IMR-90 (cell line): ENCODE measurements around the gene ZNFX1. TPM values are rescaled to one million over a fixed set of nuclear protein-coding genes. Genes with fewer than 3 reads are reported as not detected.

Experiments
- ATAC-seq: fragments of 200-7000 bp; cut with Tn5 transposase; 2 replicates; pipeline ENCODE4 v1.9.1; 2020; ENCODE audit warnings: low read depth, mild to moderate bottlenecking, moderate library complexity
- BruUV-seq: library from RNA; stranded (reverse); fragments of 400-500 nt; replicated peaks from 2 replicates; lab custom pipeline; 2021; lab: Mats Ljungman, UMichigan
- CTCF ChIA-PET: fragments of 300-600 bp; formaldehyde crosslinking; extraction: SDS; loops from one replicate; lab custom pipeline; 2021; ENCODE audit warnings: antibody characterized with exemption; lab: Yijun Ruan, JAX
- POLR2A ChIA-PET: fragments of 300-600 bp; sonication (Branson Sonifier 250); formaldehyde crosslinking; loops from one replicate; lab custom pipeline; 2022; ENCODE audit warnings: antibody characterized with exemption; ENCODE audit not compliant: unreplicated experiment; lab: Charles Lee
- DNase-seq: peaks from one replicate; pipeline ENCODE4 v3.0.0; 2013
- H2AFZ ChIP-seq: replicated peaks from 2 replicates; pipeline ENCODE3; 2013; ENCODE audit warnings: low read length, mild to moderate bottlenecking; ENCODE audit not compliant: poor library complexity
- H2AK5ac ChIP-seq: 2 replicates; pipeline ENCODE4 v1.6.1; 2013; ENCODE audit warnings: low read depth, low read length, inconsistent platforms
- H2AK9ac ChIP-seq: replicated peaks from 2 replicates; pipeline ENCODE3; 2013; ENCODE audit warnings: mild to moderate bottlenecking, low read depth, low read length, moderate library complexity; ENCODE audit not compliant: poor library complexity
- H2BK120ac ChIP-seq: 2 replicates; pipeline ENCODE4 v1.6.1; 2013; ENCODE audit warnings: low read depth, low read length, inconsistent platforms
- H2BK15ac ChIP-seq: 3 replicates; pipeline ENCODE4 v1.6.1; 2013; ENCODE audit warnings: low read depth, low read length, inconsistent platforms
- H2BK20ac ChIP-seq: 2 replicates; pipeline ENCODE4 v1.6.1; 2013; ENCODE audit warnings: low read depth, mild to moderate bottlenecking, inconsistent platforms, low read length, moderate library complexity
- H2BK5ac ChIP-seq: 2 replicates; pipeline ENCODE4 v1.6.1; 2013; ENCODE audit warnings: mild to moderate bottlenecking, low read depth, low read length, inconsistent platforms; ENCODE audit not compliant: poor library complexity, severe bottlenecking
- H3K14ac ChIP-seq: replicated peaks from 2 replicates; pipeline ENCODE4 v1.6.1; 2013; ENCODE audit warnings: low read depth, low read length, inconsistent platforms
- H3K18ac ChIP-seq: 2 replicates; pipeline ENCODE4 v1.6.1; 2013; ENCODE audit warnings: low read depth, low read length, control low read depth
- H3K23ac ChIP-seq: 2 replicates; pipeline ENCODE4 v1.6.1; 2013; ENCODE audit warnings: low read depth, low read length, inconsistent platforms
- H3K27ac ChIP-seq: 2 replicates; pipeline ENCODE4 v1.5.1; 2013; ENCODE audit warnings: mild to moderate bottlenecking, control low read depth, low read length; ENCODE audit not compliant: insufficient read depth
- H3K27me3 ChIP-seq: 2 replicates; pipeline ENCODE4 v1.6.1; 2013; ENCODE audit warnings: low read length; ENCODE audit not compliant: control insufficient read depth, insufficient read depth
- H3K36me3 ChIP-seq: 2 replicates; pipeline ENCODE4 v1.6.1; 2013; ENCODE audit warnings: low read length, mixed read lengths; ENCODE audit not compliant: control insufficient read depth, insufficient read depth
- H3K4ac ChIP-seq: 2 replicates; pipeline ENCODE4 v1.6.1; 2013; ENCODE audit warnings: low read depth, low read length, inconsistent platforms
- H3K4me1 ChIP-seq: 2 replicates; pipeline ENCODE4 v1.6.1; 2013; ENCODE audit warnings: low read length, mixed read lengths; ENCODE audit not compliant: control insufficient read depth, insufficient read depth
- H3K4me2 ChIP-seq: 2 replicates; pipeline ENCODE4 v1.6.1; 2013; ENCODE audit warnings: low read depth, mild to moderate bottlenecking, control low read depth, low read length, moderate library complexity
- H3K4me3 ChIP-seq: 2 replicates; pipeline ENCODE4 v1.5.1; 2013; ENCODE audit warnings: low read depth, mild to moderate bottlenecking, control low read depth, low read length, moderate library complexity; ENCODE audit not compliant: insufficient read depth
- H3K56ac ChIP-seq: 2 replicates; pipeline ENCODE4 v1.6.1; 2013; ENCODE audit warnings: low read length, inconsistent platforms; ENCODE audit not compliant: insufficient read depth; ENCODE audit errors: extremely low read depth
- H3K79me1 ChIP-seq, 2 experiments: 2 replicates each; pipeline ENCODE4 v1.6.1; 2013; ENCODE audit warnings: low read length in 2 of 2, inconsistent platforms in 1 of 2, low read depth in 1 of 2
- H3K9ac ChIP-seq: 2 replicates; pipeline ENCODE4 v1.6.1; 2013; ENCODE audit warnings: low read depth, low read length, control low read depth
- H3K9me1 ChIP-seq: 2 replicates; pipeline ENCODE4 v1.6.1; 2013; ENCODE audit warnings: low read length, inconsistent platforms; ENCODE audit not compliant: insufficient read depth
- H3K9me3 ChIP-seq: 2 replicates; pipeline ENCODE4 v1.6.1; 2013; ENCODE audit warnings: low read length; ENCODE audit not compliant: control insufficient read depth, insufficient read depth
- H4K20me1 ChIP-seq: 2 replicates; pipeline ENCODE4 v1.6.1; 2013; ENCODE audit warnings: low read length, inconsistent platforms; ENCODE audit not compliant: insufficient read depth
- H4K5ac ChIP-seq: 2 replicates; pipeline ENCODE4 v1.6.1; 2013; ENCODE audit warnings: mild to moderate bottlenecking, low read depth, low read length, control low read depth
- H4K8ac ChIP-seq, 2 experiments: 2 replicates each; pipeline ENCODE4 v1.6.1; 2013; ENCODE audit warnings: low read depth in 2 of 2, low read length in 2 of 2, control low read depth in 1 of 2, inconsistent platforms in 1 of 2
- H4K91ac ChIP-seq: 2 replicates; pipeline ENCODE4 v1.6.1; 2013; ENCODE audit warnings: low read depth, low read length, inconsistent platforms; ENCODE audit not compliant: insufficient read depth
- BHLHE40 ChIP-seq: fragments of 150-350 bp; IDR thresholded peaks from 2 replicates; pipeline ENCODE4 v1.6.1; 2016; ENCODE audit warnings: mild to moderate bottlenecking, low read depth, low read length
- CEBPB ChIP-seq: IDR thresholded peaks from 2 replicates; pipeline ENCODE4 v1.6.1; 2012; ENCODE audit warnings: low read depth, low read length, improper control_type of control experiment
- FOS ChIP-seq: fragments of 150-350 bp; IDR thresholded peaks from 2 replicates; pipeline ENCODE4 v1.6.1; 2016; ENCODE audit warnings: low read depth, low read length
- MAZ ChIP-seq: IDR thresholded peaks from 2 replicates; pipeline ENCODE4 v1.6.1; 2012; ENCODE audit warnings: low read depth, mild to moderate bottlenecking, low read length, improper control_type of control experiment, moderate library complexity, borderline replicate concordance
- NFE2L2 ChIP-seq: fragments of 150-350 bp; IDR thresholded peaks from 2 replicates; pipeline ENCODE4 v1.6.1; 2016; ENCODE audit warnings: low read depth, mild to moderate bottlenecking, low read length
- RCOR1 ChIP-seq: IDR thresholded peaks from 2 replicates; pipeline ENCODE4 v1.6.1; 2012; ENCODE audit warnings: mild to moderate bottlenecking, low read length, improper control_type of control experiment; ENCODE audit not compliant: insufficient replicate concordance
- RFX5 ChIP-seq: IDR thresholded peaks from 2 replicates; pipeline ENCODE4 v1.8.0; 2012; ENCODE audit warnings: low read depth, mild to moderate bottlenecking, low read length, moderate library complexity
- SMC3 ChIP-seq: fragments of 150-350 bp; IDR thresholded peaks from 2 replicates; pipeline ENCODE4 v1.6.1; 2016; ENCODE audit warnings: low read depth, mild to moderate bottlenecking, antibody characterized with exemption, low read length, moderate library complexity
- WGBS, 2 experiments: methylation state at CpG; one replicate each; pipeline versions ENCODE4 v1.1.5 to v1.1.7; 2013; ENCODE audit warnings: missing lambda C conversion rate in 2 of 2; ENCODE audit not compliant: insufficient read length in 1 of 2; ENCODE audit errors: extremely low coverage in 2 of 2; 5-methylcytosine and 5-hydroxymethylcytosine counted together
- dilution Hi-C: fragments of 300-500 bp; cut with HindIII; formaldehyde crosslinking; loops from one replicate; pipeline ENCODE4 v1.14.3; 2018; ENCODE audit warnings: low sequenced_read_pairs; ENCODE audit not compliant: unreplicated experiment
- in situ Hi-C: fragments of 300-500 bp; cut with MboI; formaldehyde crosslinking; loops from 3 replicates; pipeline ENCODE4 v1.14.3; 2019; ENCODE audit warnings: low sequenced_read_pairs, inconsistent platforms, mixed read lengths
- intact Hi-C: fragments of 100-400 bp; cut with micrococcal nuclease; formaldehyde crosslinking; loops from 2 replicates; pipeline ENCODE4 v1.10.0; 2022
- polyA plus RNA-seq, 3 experiments: library from polyadenylated mRNA; depleted of rRNA; stranded (reverse); fragments of >200 nt; gene quantifications; 2 replicates each; pipeline ENCODE4 v1.2.3, GENCODE V29; 2012; ENCODE audit warnings: low replicate concordance in 1 of 3
- total RNA-seq: library from RNA; depleted of rRNA; stranded (reverse); fragments of >200 nt; gene quantifications from 2 replicates; pipeline ENCODE4 v1.2.3, GENCODE V29; 2012
- TF ChIP-seq, protein P1 (sequence below): fragments of 150-350 bp; IDR thresholded peaks from 2 replicates; pipeline ENCODE4 v1.6.1; 2016; ENCODE audit warnings: low read depth, mild to moderate bottlenecking, low read length, moderate library complexity, borderline replicate concordance
- TF ChIP-seq, protein P2 (sequence below): conservative IDR thresholded peaks from 2 replicates; pipeline ENCODE4 v1.5.1; 2012; ENCODE audit warnings: mild to moderate bottlenecking, low read depth, low read length, improper control_type of control experiment

Gene ZNFX1
- total and polyA plus RNA-seq, 2 of the 4 experiments (the other 2 are of a cell fraction) = 10.9 to 60.9 TPM

DNA sequence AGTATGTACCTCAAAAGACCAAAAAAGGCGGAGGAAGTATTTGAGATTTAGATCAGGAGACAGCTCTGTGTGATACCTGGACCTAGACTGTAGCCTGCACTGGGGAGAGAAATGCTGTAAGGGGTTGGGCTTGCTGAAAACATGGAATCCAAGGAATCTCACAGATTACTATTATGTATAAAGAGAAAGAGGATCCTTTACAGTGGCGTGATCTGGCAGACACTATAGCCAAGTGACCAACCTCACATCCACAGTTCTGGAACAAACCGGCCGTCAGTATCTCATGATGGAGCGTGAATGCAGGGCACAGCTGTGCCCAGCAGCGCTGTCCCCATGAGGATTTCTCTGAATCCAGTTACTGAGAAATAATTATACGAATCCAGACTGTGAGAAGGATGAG lies 46.4 kb downstream of the ZNFX1 start:
- no peak overlapping the region for H2AFZ ChIP-seq
- no peak overlapping the region for H2BK5ac ChIP-seq
- H3K4me2 ChIP-seq = no peak overlapping the region
- WGBS, 2 experiments = no CpG with 5 or more reads among the region's 7 CpGs
- H2AK9ac ChIP-seq = no peak overlapping the region
- ChIA-PET CTCF (no interaction called here), POLR2A (interaction anchor here (0.5 to 0.6 kb wide), 2 partner anchors 8 to 10 kb away, joined by 3 read pairs; no protein-coding TSS in a partner anchor)
- no peak overlapping the region for H3K56ac ChIP-seq
- no peak overlapping the region for H4K8ac ChIP-seq
- H3K14ac ChIP-seq = no peak overlapping the region
- no peak overlapping the region for H2BK120ac ChIP-seq
- no peaks in the 10 kb centered on the region for H3K9me1 ChIP-seq
- dilution Hi-C loops (no loop called here), intact Hi-C loops (no loop called here), in situ Hi-C loops (no loop called here)
- no peaks in the 10 kb centered on the region for H3K79me1 ChIP-seq
- H3K9ac ChIP-seq = no peak overlapping the region
- H3K4me3 ChIP-seq = no peak overlapping the region
- H4K5ac ChIP-seq = no peak overlapping the region
- no peak overlapping the region for H2BK20ac ChIP-seq
- H3K9me3 ChIP-seq = no peaks in the 10 kb centered on the region
- peaks cover 3% of the 10 kb centered on the region; the same call in 1 of the 2 replicates for H3K4me1 ChIP-seq
- H4K91ac ChIP-seq = no peak overlapping the region
- peaks cover 61% of the 10 kb centered on the region for H3K36me3 ChIP-seq
- TF ChIP-seq, protein P1, sequence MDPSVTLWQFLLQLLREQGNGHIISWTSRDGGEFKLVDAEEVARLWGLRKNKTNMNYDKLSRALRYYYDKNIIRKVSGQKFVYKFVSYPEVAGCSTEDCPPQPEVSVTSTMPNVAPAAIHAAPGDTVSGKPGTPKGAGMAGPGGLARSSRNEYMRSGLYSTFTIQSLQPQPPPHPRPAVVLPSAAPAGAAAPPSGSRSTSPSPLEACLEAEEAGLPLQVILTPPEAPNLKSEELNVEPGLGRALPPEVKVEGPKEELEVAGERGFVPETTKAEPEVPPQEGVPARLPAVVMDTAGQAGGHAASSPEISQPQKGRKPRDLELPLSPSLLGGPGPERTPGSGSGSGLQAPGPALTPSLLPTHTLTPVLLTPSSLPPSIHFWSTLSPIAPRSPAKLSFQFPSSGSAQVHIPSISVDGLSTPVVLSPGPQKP = no peak
- TF ChIP-seq, protein P2, sequence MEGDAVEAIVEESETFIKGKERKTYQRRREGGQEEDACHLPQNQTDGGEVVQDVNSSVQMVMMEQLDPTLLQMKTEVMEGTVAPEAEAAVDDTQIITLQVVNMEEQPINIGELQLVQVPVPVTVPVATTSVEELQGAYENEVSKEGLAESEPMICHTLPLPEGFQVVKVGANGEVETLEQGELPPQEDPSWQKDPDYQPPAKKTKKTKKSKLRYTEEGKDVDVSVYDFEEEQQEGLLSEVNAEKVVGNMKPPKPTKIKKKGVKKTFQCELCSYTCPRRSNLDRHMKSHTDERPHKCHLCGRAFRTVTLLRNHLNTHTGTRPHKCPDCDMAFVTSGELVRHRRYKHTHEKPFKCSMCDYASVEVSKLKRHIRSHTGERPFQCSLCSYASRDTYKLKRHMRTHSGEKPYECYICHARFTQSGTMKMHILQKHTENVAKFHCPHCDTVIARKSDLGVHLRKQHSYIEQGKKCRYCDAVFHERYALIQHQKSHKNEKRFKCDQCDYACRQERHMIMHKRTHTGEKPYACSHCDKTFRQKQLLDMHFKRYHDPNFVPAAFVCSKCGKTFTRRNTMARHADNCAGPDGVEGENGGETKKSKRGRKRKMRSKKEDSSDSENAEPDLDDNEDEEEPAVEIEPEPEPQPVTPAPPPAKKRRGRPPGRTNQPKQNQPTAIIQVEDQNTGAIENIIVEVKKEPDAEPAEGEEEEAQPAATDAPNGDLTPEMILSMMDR = no peak
- TF ChIP-seq MAZ (no peak), SMC3 (no peak), CEBPB (no peak), FOS (no peak), NFE2L2 (no peak), RCOR1 (no peak), BHLHE40 (no peak), RFX5 (no peak)
- no peaks in the 10 kb centered on the region for H3K27me3 ChIP-seq
- no TSS peak for BruUV-seq
- H3K23ac ChIP-seq = no peak overlapping the region
- DNase-seq = no peak
- no peaks in the 10 kb centered on the region for H4K20me1 ChIP-seq
- no peak overlapping the region for H3K27ac ChIP-seq
- no peak overlapping the region for H3K18ac ChIP-seq
- H3K4ac ChIP-seq = no peak overlapping the region
- no peak overlapping the region for H2AK5ac ChIP-seq
- H2BK15ac ChIP-seq = no peak overlapping the region
- peak; percentile 50 for ATAC-seq
